LoVo (cell line): Measurements from ENCODE around the gene HSF5.
A peak's percentile ranks its signal among the peaks of the same experiment; 100 is the strongest.
"Not testable (repeated sequence)": the region's sequence is repeated elsewhere in the genome, so short reads cannot be mapped to it uniquely, and the experiment has no call there.

Source experiments
- DNase-seq: peaks from one replicate; pipeline ENCODE4 v3.0.0-alpha.2; 2016; ENCODE audit warnings: low spot score

HSF5 gene

GRCh38 chr17:58412961-58413586 lies 75.1 kb downstream of the HSF5 start:
- DNase-seq = no peak

GRCh38 chr17:58412064-58412703 lies 76.0 kb downstream of the HSF5 start:
- no peak for DNase-seq

DNA sequence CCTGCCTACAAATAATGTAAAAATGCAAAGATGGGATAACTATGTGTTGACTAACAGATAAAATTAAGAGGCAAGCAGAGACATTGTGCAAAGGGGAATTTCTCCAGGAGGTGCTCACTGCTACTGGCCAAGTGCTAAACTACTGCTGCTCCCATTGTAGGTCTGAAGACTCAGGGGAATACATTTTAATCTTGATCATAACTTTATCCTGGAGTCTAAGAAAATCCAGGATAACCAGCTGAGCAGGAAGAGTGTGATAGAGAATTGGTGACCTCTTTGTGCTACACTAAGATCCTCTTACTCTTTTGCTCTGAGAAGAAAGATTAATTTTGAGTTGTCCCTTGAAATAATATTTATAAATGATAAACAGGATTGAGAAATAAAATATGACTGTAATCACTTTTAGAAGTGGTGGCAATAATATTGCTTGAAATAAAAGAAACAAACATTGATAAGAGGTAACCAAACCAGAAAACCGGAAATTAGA lies 76.8 kb downstream of the HSF5 start:
- DNase-seq = no peak

DNA sequence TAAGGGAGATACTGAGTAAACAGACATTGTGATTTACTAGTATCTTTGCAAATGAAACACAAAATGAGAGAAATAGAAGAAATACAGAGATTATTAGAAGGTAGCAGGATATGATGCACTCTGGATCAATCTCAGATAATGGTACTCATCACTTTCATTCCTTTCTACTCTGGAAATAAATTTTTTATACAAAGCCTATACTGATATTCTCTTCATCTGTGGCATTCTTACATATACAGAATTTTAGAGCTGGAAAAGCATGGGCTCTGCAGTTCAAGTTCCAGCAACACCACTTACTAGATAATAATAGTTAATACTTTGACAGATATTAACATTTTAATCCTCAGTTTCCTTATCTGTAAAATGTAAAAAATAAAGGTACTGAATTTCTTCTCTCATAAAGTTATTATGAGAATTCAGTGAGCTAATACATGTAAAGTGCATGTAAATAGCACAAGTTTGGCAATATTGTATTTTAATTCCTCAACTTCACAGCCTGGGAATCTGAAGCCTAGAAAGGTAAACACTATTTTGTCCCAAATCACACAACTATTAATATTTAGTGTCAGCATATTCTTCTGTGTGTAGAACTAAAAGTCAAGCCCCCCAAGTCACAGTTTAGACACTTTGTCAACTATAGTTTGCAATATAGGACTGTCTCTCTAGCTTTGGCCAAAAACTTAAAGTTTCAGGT lies 77.3 kb downstream of the HSF5 start:
- no peak for DNase-seq

DNA sequence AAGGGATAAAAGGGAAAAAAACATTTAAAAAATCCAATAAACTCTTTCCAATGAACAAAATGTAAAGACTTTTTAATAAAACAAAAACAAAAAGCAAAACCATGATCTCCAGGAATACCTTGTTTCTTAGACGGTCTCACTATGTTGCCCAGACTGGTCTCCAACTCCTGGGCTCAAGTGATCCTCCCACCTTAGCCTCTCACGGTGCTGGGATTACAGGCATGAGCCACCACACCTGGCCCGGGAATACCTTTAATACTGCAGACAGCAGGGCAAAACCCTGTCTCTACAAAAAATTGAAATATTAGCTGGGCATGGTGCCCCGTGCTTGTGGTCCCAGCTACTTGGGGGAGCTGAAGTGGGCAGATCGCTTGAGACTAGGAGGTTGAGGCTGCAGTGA lies 78.8 kb downstream of the HSF5 start:
- DNase-seq = no peak

DNA sequence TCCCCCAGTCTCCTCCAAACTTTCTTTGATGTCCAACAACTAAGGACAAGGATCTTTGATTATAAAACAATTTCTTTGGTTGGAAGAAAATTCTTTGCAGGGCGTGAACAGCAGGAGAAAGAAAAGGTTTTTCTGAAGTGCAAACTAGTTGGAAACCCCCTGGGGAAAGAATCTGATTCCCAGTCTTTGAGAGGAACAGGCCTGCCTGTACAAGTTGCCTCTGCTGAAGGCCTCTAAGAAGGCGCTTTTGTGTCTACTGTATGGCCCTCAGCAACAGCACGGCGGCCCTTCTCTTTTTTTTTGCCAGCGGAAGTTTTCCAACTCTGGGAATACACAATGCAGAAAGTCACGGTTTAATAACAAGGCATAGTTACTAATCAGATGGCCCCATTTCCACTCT lies 84.9 kb downstream of the HSF5 start:
- DNase-seq = no peak

- peak; percentile 66 for DNase-seq
Measured at GRCh38 chr17:58402679-58403078, 85.5 kb downstream of the HSF5 start.

- no peak for DNase-seq
Measured at GRCh38 chr17:58402047-58402446, 86.2 kb downstream of the HSF5 start.

DNA sequence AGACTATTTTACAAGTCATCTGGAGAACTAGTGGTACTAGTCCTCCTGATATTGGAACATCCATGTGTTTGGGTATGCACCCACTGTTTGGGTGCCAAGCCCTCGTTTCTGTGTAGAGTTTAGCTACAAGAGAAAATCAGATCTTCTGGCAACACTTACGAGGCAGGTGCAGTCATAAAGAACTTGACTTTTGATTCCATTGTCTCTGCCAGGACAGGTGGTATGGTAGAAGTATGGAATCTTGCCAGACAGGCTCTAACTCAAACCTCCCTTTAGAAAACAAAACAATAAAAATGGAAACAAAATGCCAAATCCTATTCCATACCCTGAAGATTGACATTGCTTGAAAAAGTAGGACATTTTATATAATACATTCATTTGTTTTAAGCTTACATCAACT lies 86.9 kb downstream of the HSF5 start:
- DNase-seq = no peak

DNA sequence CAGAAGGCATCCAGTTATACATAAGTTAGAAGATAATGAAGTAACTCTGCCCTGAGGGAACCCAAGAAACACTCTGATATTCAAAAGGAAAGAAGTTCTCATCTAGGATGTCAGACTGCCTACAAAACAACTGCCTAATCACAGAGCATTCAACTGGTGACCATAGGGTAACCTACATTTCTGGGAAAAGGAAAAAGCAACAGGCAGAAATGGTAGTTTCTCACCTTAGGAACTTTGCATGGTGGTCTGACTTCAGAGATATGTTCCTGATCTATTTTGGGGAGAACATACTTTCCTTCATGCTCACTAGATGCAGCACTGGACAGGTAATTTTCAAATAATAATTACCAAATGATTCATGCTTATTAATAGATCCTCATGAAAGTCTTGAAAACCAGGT lies 87.4 kb downstream of the HSF5 start:
- DNase-seq = no peak

GRCh38 chr17:58399974-58400373 lies 88.2 kb downstream of the HSF5 start:
- DNase-seq = no peak

- DNase-seq = no peak
Measured at GRCh38 chr17:58398574-58399266, 89.5 kb downstream of the HSF5 start.

DNA sequence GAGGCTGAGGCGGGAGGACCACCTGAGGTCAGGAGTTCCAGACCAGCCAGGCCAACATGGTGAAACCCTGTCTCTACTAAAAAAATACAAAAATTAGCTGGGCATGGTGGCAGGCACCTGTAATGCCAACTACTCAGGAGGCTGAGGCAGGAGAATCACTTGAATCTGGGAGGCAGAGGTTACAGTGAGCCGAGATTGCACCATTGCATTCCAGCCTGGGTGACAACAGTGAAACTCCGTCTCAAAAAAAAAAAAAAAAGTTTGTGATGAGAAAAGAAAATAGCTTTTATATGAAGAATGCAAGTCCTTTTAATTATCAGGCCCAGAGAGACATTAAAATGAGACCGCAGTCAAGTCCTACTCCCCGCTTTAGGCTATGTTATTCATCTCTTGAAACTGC lies 90.8 kb downstream of the HSF5 start:
- DNase-seq = not testable (repeated sequence)

- no peak for DNase-seq
Measured at GRCh38 chr17:58396173-58396572, 92.0 kb downstream of the HSF5 start.

GRCh38 chr17:58394534-58395223 lies 93.5 kb downstream of the HSF5 start:
- DNase-seq = peak; percentile 83

GRCh38 chr17:58391302-58391984 lies 96.8 kb downstream of the HSF5 start:
- peak; percentile 99 for DNase-seq

GRCh38 chr17:58390884-58391283 lies 97.3 kb downstream of the HSF5 start:
- no peak for DNase-seq

DNA sequence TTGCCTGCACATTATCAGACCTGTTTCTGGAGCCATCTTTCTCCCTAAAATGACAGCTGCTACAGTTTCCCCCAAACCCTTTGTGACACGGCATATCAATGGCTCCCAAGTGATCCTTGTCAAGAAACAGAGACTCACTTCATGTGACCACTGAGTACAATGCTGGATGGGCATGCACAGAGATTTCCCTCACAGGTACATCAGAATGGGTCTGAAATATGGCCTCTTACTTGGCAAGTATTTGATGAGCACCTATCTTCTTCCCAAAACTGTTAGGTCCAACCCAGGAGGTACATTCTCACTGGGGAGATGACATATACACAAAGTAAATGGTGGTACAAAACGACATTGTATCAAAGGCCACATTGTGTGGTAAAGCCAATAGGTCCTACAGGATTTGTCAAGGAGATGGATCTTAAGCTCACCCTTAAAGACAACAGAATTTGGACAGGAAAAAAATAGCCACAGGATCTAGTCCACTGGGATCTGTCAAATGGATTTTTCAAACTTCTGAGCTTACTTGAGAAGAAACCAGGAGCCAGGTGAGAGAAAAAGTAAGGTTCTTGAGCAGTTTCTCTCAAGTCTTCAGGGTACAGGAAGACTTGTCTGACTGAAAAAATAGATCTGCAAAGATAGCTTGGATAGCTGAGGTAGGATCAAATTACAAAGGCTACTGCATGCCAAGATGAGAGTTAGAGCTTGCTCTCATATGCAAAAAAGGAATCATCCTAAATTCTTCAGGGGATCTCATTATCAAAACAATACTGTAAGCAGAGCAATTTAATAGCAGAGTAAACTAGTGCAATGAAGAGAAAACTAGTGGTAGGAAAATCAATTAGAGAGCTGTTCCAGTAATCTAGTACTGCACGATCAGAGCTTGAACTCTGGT lies 99.7 kb downstream of the HSF5 start:
- no peak for DNase-seq

DNA sequence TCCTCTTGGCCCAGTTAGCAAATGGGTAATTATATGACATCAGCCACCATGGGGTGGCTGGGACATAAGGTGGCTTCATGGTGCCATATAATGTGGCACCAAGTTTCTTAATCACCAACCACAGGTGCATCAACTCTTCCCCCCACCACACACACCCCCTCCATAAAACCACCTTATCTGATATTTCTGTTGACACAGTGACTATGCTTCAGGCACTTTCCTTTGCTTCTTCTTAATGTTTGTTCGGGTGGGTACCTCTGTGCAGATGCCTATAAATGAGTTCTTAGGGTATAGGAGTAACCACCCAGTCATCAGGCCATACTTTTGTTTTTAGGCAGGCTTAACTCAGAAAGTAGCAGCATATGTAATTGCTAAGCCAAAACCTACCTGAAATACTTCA lies 100.4 kb downstream of the HSF5 start:
- peak; percentile 91 for DNase-seq

GRCh38 chr17:58386708-58387107 lies 101.5 kb downstream of the HSF5 start:
- no peak for DNase-seq
